Liver (tissue), 2 donors: ENCODE data around the gene ABLIM3.

ENCODE experiments used
- FOXA1 ChIP-seq: IDR thresholded peaks from 2 replicates; pipeline ENCODE4 v1.6.1; 2016; ENCODE audit warnings: antibody characterized with exemption
- YY1 ChIP-seq: IDR thresholded peaks from 2 replicates; pipeline ENCODE4 v1.6.1; 2016; ENCODE audit warnings: antibody characterized with exemption, mild to moderate bottlenecking
- TF ChIP-seq, protein P1 (sequence below): fragments of 150-350 bp; IDR thresholded peaks from 2 replicates; pipeline ENCODE4 v1.5.1; 2017; ENCODE audit warnings: improper control_type of control experiment, low read depth, low read length; ENCODE audit not compliant: missing input control
- TF ChIP-seq, protein P2 (sequence below): IDR thresholded peaks from 2 replicates; pipeline ENCODE4 v1.6.1; 2016; ENCODE audit warnings: antibody characterized with exemption, mild to moderate bottlenecking
- donor health status: healthy.

GRCh38 chr5:149238540-149238939 is 97.2 kb downstream of the ABLIM3 start:
- TF ChIP-seq, protein P1, sequence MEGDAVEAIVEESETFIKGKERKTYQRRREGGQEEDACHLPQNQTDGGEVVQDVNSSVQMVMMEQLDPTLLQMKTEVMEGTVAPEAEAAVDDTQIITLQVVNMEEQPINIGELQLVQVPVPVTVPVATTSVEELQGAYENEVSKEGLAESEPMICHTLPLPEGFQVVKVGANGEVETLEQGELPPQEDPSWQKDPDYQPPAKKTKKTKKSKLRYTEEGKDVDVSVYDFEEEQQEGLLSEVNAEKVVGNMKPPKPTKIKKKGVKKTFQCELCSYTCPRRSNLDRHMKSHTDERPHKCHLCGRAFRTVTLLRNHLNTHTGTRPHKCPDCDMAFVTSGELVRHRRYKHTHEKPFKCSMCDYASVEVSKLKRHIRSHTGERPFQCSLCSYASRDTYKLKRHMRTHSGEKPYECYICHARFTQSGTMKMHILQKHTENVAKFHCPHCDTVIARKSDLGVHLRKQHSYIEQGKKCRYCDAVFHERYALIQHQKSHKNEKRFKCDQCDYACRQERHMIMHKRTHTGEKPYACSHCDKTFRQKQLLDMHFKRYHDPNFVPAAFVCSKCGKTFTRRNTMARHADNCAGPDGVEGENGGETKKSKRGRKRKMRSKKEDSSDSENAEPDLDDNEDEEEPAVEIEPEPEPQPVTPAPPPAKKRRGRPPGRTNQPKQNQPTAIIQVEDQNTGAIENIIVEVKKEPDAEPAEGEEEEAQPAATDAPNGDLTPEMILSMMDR, result no peak
- TF ChIP-seq, protein P2, sequence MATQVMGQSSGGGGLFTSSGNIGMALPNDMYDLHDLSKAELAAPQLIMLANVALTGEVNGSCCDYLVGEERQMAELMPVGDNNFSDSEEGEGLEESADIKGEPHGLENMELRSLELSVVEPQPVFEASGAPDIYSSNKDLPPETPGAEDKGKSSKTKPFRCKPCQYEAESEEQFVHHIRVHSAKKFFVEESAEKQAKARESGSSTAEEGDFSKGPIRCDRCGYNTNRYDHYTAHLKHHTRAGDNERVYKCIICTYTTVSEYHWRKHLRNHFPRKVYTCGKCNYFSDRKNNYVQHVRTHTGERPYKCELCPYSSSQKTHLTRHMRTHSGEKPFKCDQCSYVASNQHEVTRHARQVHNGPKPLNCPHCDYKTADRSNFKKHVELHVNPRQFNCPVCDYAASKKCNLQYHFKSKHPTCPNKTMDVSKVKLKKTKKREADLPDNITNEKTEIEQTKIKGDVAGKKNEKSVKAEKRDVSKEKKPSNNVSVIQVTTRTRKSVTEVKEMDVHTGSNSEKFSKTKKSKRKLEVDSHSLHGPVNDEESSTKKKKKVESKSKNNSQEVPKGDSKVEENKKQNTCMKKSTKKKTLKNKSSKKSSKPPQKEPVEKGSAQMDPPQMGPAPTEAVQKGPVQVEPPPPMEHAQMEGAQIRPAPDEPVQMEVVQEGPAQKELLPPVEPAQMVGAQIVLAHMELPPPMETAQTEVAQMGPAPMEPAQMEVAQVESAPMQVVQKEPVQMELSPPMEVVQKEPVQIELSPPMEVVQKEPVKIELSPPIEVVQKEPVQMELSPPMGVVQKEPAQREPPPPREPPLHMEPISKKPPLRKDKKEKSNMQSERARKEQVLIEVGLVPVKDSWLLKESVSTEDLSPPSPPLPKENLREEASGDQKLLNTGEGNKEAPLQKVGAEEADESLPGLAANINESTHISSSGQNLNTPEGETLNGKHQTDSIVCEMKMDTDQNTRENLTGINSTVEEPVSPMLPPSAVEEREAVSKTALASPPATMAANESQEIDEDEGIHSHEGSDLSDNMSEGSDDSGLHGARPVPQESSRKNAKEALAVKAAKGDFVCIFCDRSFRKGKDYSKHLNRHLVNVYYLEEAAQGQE, result no peak
- TF ChIP-seq YY1, result no peak
- TF ChIP-seq FOXA1, result no peak
